GM03348 (cell line): ENCODE measurements around the gene PPIL3.

Experiments used
- DNase-seq: peaks from one replicate; pipeline ENCODE4 v3.0.0; 2012; ENCODE audit warnings: low spot score

PPIL3 gene

DNA sequence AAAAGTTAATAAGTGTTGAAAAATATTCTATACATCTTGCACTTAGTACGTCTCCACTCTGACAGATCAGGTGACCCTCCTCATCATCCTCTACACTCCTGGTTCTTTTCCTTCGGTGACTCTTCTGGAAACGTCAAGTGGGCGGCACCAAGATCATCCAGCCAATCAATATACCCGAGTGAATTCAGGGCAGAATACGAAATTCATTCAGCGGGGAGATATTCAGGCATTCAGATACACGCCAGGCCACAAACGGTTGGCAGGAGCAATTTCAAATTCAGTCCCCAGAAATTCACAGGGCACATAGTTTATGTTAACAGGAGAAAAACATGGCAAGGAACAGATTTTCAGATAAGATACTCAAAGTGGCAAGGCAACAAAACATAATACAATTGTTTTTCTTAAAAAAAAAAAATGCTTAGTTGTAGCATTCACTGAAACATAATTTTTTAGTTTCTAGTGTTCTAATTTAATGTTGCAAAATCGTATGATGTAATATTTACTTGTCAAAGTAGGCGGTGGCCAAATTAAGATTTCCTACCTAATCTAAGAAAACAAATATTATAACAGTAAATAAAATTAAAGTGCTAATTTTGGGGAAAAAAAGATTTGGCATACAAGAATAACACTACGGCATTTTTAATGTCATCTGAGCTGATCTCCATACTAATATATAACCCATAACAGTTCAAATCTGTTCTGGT lies 28.6 kb downstream of the PPIL3 start:
- peak; percentile 62 for DNase-seq

DNA sequence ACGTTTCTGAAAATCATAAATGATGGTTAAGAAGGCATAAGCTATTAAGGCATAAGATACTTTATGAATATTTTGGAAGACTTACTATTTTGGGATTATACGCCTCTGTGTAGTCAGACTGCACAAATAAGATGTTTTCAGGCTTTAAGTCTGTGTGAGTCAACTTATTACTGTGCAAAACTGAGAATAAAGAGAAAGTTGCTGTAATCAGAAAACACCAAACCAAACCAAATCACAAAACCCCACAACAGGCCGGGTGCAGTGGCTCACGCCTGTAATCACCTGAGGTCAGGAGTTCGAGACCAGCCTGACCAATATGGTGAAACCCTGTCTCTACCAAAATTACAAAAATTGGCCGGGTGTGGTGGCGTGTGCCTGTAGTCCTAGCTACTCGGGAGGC lies 32.1 kb downstream of the PPIL3 start:
- DNase-seq = no peak

DNA sequence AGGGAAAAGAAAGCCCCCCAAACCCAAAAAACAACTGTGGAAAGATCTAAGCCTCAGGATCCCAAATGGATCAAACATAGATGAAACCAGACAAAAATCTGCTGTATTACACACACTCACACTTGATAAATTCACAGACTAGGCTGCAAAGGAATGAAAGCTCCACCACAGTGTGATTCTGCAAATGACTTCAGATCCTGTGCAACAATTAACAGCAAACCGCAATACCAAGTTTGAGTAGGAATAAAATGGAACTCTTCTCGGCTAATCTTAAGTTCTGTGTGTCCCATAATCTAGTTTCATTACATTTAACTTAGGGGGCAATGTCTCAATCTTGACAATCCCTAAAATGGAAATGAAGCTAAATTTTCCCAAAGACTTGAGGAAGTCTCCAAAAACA lies 36.3 kb downstream of the PPIL3 start:
- no peak for DNase-seq

DNA sequence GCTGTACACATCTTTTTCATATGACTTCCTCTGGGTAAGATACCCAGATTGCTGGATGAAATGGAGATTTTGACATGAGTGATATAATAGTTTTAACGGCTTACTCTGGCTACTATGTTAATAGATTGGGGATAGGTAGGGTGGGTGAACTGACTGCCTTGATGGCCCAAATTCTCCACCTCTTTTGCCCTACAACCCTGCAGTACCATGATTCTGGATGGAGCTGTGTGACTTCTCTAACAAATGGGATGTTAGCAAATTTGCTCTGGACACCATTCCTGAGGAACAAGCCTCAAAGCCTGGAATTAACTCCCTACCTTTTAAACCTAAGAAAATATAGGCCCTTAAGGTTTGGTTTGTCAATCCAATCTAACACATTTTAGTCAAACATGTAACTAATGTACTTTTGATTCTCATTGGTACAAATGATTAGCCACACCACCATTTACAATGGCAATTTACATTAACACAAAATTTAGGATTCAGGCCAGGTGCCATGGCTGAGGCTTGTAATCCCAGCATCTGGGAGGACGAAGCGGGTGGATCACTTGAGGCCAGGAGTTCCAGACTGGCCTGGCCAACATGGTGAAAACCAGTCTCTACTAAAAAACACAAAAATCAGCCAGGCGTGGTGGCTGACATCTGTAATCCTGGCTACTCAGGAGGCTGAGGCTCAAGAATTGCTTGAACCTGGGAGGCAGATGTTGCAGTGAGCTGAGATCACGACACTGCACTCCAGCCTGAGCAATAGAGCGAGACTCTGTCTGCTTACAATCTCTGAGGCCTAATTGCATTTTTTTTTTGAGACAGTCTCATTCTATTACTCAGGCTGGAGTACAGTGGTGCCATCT lies 37.3 kb downstream of the PPIL3 start:
- DNase-seq = no peak

DNA sequence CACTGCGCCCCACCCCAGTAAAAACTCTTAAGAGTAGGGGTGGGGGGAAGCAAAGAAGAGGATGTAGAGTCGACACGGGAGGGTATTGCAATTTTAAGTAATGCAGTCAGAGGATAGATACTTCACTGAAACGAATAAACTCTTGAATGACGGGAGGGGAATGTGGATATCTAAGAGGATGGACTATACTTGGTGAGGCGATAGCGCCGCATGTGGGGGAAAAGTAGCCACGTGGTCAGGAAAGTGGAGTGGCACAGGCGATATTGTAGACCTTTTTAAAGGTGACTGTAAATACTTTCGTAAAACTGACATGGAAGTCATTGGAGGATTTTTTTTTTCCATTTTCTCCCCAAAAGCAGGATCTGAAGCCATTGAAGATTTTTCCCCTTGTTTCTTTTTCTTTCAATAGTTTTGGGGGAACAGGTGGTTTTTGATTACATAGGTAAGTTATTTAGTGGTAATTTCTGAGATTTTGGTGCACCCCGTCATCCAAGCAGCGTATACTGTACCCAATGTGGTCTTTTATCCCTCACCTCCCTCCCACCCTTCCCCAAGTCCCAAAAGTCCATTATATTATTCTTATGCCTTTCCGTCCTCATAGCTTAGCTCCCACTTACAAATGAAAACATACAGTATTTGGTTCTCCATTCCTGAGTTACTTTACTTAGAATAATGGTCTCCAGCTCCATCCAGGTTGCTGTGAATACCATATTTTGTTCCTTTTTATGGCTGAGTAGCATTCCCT lies 38.2 kb downstream of the PPIL3 start:
- no peak for DNase-seq

DNA sequence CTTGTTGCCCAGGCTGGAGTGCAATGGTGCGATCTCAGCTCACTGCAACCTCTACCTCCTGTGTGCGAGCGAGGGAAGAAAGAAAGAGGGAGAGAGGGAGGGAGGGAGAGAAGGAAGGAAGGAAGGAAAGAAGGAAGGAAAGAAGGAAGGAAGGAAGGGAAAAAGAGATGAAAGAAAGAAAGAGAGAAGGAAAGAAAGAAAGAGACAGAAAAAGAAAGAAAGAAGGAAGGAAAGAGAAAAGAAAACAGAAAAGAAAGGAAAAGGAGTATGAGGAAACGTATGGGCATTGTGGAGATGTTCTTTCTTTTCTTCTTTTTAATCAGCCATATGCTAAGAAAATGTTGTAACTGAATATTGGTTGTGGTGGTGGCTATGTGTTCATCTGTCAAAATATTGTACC lies 40.9 kb downstream of the PPIL3 start:
- no peak for DNase-seq

DNA sequence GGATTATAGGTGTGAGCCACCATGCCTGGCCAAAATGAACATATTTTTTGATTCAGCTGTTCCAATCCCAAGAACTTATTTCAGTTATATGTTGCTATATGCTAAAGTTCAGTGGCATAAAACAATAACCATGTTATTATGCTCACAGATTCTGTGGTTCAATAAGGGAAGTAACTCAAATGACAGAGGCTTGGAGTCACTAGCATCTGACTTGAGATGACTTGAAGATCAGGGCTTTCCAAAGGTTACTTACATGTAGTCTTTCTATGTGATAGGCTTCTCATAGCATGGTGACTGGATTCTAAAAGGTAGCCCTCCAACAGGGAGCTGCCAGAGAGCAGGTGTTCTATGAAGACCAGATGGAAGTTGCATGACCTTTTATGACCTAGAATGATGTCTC lies 41.6 kb downstream of the PPIL3 start:
- no peak for DNase-seq

DNA sequence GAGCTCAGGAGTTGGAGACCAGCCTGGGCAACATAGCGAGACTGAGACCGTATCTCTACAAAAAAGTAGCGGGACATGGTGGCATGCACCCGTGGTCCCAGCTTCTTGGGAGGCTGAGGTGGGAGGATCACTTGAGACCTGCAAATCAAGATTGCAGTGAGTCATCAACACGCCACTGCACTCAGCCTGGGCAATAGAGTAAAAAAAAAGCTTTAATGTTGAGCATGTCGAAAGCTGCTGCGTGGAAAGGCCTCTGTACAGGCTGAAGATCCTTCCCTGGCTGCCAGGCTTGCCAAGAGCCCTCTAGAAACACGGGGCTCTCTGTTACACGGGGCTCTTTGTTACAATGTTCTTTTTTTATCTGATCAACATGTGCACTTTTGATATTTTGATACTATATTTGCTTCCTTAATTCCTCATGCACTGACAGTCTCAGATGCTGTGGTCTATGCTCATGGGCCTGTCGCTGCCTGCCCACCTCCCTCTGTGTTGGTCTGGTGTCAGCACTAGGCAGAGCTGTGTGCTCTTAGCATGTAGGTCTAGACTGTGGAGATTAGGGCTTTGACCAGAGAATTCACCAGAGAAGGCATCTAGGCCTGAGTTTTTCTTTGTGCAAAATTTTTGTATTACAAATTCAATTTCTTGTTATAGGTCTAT lies 43.1 kb downstream of the PPIL3 start:
- no peak for DNase-seq

DNA sequence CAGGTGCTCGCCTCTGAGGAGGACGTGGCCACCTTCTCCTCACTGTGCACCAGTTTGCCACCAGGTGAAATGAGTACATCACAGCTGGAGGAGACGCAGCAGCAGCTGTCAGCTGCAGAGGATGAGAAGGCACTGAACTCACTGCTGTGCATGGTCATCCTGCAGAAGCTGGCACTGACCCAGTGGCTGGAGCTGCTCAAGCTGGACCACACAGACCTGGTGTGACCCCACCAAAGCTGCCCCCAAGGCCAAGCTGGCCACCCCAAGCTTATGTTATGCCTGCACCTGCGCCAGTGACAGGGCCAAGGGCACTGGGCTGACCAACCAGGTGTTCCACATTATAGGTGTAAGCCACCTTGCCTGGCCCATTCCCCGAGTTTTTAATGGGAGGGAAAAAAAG lies 43.7 kb downstream of the PPIL3 start:
- no peak for DNase-seq

DNA sequence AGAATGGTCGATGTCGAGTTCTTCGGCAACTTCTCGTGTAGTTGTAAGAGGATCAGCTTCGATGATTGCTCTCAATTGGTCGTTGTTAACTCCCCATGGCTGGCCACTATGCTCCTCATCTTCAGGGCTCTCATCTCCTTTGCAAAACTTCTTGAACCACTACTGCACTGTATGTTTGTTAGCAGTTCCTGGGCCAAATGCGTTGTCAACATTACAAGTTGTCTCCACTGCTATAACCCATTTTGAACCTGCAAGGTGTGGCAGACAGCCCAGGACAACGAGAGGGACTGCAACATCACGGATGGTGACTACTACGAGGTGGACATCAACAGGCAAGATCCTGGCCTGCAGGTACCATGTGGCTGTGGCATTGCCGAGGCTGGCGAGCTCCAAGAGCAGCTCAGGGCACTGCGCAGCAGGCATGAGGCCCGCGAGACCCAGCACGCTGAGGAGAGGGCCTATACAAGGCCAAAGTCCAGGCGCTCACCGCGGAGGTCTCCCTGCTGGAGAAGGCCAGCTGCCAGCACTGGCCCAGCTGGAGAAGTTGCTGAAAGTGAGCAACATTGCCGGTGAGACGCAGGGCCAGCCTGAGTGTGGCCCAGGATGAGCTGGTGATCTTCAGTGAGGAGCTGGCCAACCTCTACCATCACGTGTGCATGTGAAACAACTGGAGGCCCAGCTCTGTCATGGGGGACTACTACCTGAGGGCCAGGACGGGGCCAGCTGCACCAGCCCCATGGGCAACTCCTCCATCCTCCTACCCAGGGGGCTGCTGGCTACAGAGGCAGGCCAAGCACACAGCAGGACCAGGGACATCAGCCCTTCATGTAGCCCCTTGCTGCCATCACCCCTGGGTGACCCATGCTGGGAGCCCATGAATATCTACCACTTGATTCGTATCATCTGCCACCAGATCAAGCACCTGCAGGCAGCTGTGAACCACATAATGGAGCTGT lies 44.6 kb downstream of the PPIL3 start:
- DNase-seq = no peak

DNA sequence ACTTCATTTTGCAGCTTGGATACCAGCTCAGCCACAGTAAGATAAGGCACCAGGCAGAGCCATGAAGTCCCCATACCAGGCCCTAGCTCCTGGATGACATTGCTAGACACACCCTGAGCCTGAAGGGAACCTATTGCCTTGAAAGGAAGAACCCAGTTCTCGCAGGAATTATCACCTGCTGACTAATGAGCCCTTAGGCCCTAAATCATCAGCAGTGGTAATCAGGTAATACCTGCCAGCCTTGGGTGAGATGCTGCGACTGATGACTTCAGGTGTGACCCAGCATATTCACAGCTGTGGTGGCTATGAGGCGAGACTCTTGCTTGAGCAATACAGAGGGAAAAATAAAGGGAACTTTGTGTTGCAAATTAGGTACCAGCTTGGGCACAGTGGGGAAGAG lies 49.4 kb downstream of the PPIL3 start:
- no peak for DNase-seq

DNA sequence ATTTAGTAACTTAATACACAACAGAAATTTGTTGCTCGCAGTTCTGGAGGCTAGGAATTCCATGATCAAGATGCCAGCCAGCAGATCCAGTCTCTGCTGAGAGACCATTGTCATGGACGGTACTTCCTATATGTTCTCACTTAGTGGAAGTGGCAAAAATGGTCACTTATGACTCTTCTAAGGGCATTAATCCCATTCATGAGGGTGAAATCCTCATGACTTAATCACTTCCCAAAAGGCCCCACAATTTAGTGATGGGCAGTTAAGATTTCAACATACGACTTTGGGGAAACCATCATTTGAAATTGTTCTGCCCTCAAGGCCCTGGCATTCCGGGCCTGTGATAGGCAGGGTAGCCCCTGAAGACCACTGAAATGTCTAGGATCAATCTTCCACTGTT lies 54.2 kb downstream of the PPIL3 start:
- DNase-seq = no peak

DNA sequence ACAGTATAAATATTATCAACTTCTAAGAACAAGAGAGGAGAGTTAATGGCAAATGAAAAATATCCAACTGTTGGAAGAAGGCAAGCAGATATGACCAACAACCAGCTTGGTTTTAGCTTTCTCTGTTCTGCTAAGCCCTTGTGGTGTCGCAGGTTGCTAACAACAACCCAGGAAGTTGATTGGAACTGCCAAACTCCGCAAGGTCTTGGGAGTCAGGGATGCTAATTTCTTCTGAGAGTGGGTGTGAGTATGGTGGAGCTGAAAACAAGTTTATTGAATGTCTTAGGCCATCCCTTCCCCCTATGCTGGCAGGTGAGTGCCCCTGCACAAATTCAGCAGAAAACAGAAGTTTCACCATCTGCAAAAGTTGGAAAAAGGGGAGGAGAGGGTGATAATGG lies 59.6 kb downstream of the PPIL3 start:
- no peak for DNase-seq

DNA sequence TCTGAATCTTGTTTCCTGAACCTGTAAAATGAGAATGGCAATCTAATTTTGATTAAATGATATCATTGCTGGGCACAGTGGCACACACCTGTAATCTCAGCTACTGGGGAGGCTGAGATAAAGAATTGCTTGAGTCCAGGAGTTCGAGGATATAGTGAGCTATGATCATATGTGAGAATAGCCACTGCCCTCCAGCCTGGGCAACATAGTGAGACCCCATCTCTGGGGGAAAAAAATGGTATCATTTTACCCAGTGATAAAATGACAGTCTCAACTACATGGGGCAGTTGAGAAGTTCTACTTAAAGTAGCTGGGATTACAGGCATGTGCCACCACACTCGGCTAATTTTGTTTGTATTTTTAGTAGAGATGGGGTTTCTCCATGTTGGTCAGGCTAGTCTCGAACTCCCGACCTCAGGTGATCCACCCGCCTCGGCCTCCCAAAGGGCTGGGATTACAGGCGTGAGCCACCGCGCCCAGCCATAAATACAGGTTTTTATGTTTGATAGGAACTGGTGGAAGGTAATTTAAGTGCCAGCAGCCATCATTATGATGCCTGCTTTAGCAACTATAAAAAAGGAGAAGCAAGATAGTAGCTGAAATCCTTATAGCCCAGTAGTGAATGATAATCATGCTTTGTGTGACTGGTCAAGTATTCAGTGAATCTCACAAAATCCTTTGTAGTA lies 60.2 kb downstream of the PPIL3 start:
- no peak for DNase-seq

DNA sequence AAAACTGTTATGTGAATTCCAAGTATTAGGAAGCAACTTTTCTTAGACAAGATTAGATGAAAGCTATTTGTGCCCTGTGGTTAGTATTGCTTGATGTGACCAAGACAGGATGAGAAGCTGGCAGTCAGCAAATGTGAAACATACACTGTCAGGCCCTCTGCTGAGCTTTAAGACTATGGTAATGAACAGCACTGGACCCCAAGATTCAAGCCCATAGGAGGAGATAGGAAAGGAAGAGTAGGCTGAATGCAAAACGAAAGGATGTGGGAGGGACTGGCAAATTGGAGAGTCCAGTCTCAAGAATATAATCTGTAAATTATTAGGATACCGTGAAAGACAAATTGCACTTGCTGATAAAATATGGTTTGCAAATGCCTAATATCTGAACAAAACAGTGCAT lies 60.8 kb downstream of the PPIL3 start:
- no peak for DNase-seq

DNA sequence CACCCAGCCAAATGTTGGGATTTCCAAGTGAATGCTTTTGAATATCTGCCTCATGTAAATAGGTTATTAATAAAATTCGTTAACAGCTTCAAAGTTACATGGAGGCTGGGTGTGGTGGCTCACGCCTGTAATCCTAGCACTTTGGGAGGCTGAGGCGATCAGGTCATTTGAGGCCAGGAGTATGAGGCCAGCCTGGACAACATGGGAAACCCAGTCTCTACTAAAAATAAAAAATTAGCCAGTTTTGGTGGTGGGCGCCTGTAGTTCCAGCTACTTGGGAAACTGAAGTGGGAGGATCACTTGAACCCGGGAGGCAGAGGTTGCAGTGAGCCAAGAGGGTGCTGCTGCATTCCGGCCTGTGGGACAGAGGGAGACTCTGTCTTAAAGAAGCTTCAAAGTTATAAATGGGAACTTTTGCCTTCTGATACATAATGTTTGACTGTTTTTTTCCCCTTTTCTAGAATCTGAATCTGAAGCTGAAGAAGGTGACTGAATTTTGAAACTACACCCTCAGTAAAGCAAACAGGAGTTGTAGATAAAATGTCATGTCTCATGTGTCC lies 67.1 kb downstream of the PPIL3 start:
- DNase-seq = no peak
